ENCODE measurements around the gene STARD3.
A peak's percentile ranks its signal among the peaks of the same experiment; 100 is the strongest.

The STARD3 gene

GRCh38 chr17:39621523-39622379, 15.2 kb upstream of the STARD3 start:
- DNase-seq (ENCODE audit: low read depth) = peak; percentile 84

GRCh38 chr17:39622380-39623006, 14.5 kb upstream of the STARD3 start:
- peak; percentile 29 for DNase-seq (ENCODE audit: low read depth)

- peak; percentile 82 for DNase-seq (ENCODE audit: low read depth)
Observed at GRCh38 chr17:39623356-39623950, 13.5 kb upstream of the STARD3 start.

GRCh38 chr17:39624313-39624712, 12.6 kb upstream of the STARD3 start:
- no peak for DNase-seq (ENCODE audit: low read depth)

GRCh38 chr17:39625198-39625785, 11.7 kb upstream of the STARD3 start:
- DNase-seq (ENCODE audit: low read depth) = no peak

GRCh38 chr17:39626171-39627046, 10.5 kb upstream of the STARD3 start, which contains the start of gene PPP1R1B:
TSS of gene PPP1R1B (plus strand) at chr17:39626952. CDS start at chr17:39627393, 441 bp downstream.
- DNase-seq (ENCODE audit: low read depth) = no peak

- no peak for DNase-seq (ENCODE audit: low read depth)
Observed at GRCh38 chr17:39627047-39627711, 9.8 kb upstream of the STARD3 start.

- no peak for DNase-seq (ENCODE audit: low read depth)
Observed at GRCh38 chr17:39627712-39628516, 9.0 kb upstream of the STARD3 start.

- DNase-seq (ENCODE audit: low read depth) = no peak
Observed at GRCh38 chr17:39628655-39629493, 8.1 kb upstream of the STARD3 start.

- no peak for DNase-seq (ENCODE audit: low read depth)
Observed at GRCh38 chr17:39629494-39629880, 7.5 kb upstream of the STARD3 start.

- DNase-seq (ENCODE audit: low read depth) = no peak
Observed at GRCh38 chr17:39629898-39630297, 7.0 kb upstream of the STARD3 start.

- no peak for DNase-seq (ENCODE audit: low read depth)
Observed at GRCh38 chr17:39631403-39631802, 5.5 kb upstream of the STARD3 start.

GRCh38 chr17:39632153-39632941, 4.6 kb upstream of the STARD3 start:
- DNase-seq (ENCODE audit: low read depth) = no peak

GRCh38 chr17:39633570-39634183, 3.3 kb upstream of the STARD3 start:
- no peak for DNase-seq (ENCODE audit: low read depth)

- DNase-seq (ENCODE audit: low read depth) = no peak
Observed at GRCh38 chr17:39634384-39634871, 2.5 kb upstream of the STARD3 start.

- no peak for DNase-seq (ENCODE audit: low read depth)
Observed at GRCh38 chr17:39635614-39636176, 1.2 kb upstream of the STARD3 start.

GRCh38 chr17:39636587-39636926, 387 bp upstream of the STARD3 start:
- DNase-seq (ENCODE audit: low read depth) = no peak

- no peak for DNase-seq (ENCODE audit: low read depth)
Observed at GRCh38 chr17:39638317-39638716, 1.4 kb downstream of the STARD3 start.
